IPS-15b (cell line): ENCODE results near the gene CDC42EP2.

Source experiments
- H3K27me3 ChIP-seq: one replicate; pipeline ENCODE4 v1.6.1; 2013; ENCODE audit warnings: low read length; ENCODE audit not compliant: control insufficient read depth, insufficient read depth
- H3K36me3 ChIP-seq: one replicate; pipeline ENCODE4 v1.6.1; 2013; ENCODE audit warnings: low read length; ENCODE audit not compliant: control insufficient read depth, insufficient read depth
- H3K4me1 ChIP-seq: one replicate; pipeline ENCODE4 v1.6.1; 2013; ENCODE audit warnings: mild to moderate bottlenecking, low read length; ENCODE audit not compliant: control insufficient read depth, insufficient read depth
- H3K4me3 ChIP-seq: one replicate; pipeline ENCODE4 v1.5.1; 2013; ENCODE audit warnings: low read depth, low read length
- H3K9ac ChIP-seq: one replicate; pipeline ENCODE4 v1.6.1; 2013; ENCODE audit warnings: low read depth, mild to moderate bottlenecking, low read length
- H3K9me3 ChIP-seq: one replicate; pipeline ENCODE4 v1.6.1; 2013; ENCODE audit warnings: mild to moderate bottlenecking, low read length; ENCODE audit not compliant: control insufficient read depth, insufficient read depth

Gene CDC42EP2

DNA sequence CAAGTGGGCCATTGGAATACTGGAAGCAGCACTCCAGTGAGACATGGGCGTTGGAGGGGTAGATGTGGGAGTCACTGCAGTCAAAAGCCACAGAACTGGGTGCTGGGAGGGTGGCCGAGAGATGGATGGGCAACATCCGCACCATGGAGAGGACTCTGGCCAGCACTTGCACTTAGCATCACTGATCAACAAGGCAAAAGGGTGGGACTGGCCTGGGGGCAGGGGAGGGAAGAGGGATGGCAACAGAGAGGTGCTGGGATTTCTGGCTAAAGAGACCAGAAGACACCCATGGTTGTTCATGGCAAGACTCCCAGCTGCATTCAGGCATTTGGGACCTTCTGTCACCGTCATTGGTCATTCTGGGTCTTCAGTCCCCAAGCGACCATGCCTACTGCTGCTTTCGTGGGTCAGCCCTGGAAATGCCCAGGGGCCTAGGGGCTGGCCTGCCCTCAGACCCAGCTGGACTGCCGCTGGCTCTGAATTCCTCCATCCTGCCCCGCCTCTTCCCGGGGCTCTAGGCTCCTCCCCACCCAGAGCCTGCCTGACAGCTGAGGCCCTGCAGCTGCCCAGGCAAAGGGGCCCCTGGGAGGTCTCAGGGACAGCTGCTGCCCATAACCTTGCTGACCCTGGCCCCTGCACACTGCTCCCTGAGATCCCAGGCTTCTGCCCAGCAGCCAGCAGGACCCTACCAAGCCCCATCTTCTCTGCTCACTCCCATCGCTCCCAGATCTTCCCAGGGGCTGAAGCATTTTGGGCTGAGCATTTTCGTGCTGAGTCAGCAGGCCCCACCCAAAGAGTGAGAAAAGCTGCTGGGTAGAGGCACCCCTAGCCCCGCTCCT is 13.0 kb upstream of the CDC42EP2 start:
- H3K4me3 ChIP-seq, result no peak overlapping the region
- H3K9ac ChIP-seq, result no peak overlapping the region
- H3K36me3 ChIP-seq, result peaks cover 18% of the 10 kb centered on the region
- H3K9me3 ChIP-seq, result no peaks in the 10 kb centered on the region
- peaks cover 3% of the 10 kb centered on the region for H3K4me1 ChIP-seq
- no peaks in the 10 kb centered on the region for H3K27me3 ChIP-seq

DNA sequence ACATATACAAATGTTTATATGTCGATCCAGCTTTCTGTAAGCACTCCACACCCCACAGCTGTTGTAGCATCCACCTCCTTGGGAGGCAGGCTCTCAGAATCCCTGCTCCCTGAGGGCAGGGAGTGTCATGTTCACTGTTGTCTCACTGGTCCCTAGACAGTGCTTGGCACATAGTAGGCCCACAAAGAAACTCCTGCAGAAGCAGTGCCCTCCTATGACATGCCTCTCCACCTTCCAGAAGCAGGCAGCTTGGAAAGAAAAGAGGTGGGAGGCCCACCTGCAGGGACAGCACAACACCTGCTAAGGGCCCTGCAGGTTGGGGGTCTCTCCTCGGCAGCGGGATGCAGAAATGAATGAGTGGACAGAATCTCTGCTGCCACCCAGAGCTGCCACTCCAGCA is 11.1 kb upstream of the CDC42EP2 start:
- Histone ChIP-seq H3K36me3 (peaks cover 11% of the 10 kb centered on the region), H3K4me3 (no peak overlapping the region), H3K4me1 (peaks cover 3% of the 10 kb centered on the region), H3K27me3 (no peaks in the 10 kb centered on the region), H3K9me3 (no peaks in the 10 kb centered on the region), H3K9ac (no peak overlapping the region)

DNA sequence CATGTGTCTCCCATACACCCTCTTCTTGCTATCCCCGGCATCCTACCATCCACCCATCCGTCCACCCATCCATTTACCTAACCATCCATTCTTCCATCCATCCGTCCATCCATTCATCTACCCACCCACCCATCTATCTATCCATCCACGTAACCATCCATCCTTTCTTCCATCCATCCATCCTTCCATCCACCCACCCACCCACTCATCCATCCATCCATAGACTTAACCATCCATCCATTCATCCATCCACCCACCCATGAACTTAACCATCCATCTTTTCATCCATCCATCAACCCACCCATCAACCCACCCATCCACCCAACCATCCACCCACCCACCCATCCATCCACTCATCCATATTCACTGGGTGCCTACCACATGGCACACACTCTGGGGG is 10.6 kb upstream of the CDC42EP2 start:
- Histone ChIP-seq H3K36me3 (peaks cover 8% of the 10 kb centered on the region), H3K9ac (no peak overlapping the region), H3K4me1 (peaks cover 3% of the 10 kb centered on the region), H3K27me3 (no peaks in the 10 kb centered on the region), H3K4me3 (no peak overlapping the region), H3K9me3 (no peaks in the 10 kb centered on the region)

DNA sequence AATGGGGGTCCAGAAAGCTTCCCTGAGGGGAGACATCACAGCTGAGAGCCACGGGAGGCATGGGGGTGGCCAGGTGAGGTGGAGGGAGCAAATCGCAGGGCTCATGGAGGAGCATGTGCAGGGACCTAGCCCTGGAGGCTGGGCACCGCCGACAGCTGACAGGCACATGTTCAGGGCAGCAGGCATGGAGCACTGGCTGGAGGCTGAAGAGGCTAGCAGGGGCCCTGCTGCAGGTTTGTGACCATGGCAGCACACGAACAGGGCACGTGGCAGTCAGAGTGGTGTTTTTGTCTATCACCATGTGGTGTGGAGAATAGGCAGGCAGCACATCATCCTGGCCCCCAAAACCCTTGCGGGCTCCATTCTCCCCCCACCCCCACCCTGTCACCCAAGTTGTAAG is 10.1 kb upstream of the CDC42EP2 start:
- Histone ChIP-seq H3K36me3 (peaks cover 5% of the 10 kb centered on the region), H3K9me3 (no peaks in the 10 kb centered on the region), H3K9ac (no peak overlapping the region), H3K4me3 (no peak overlapping the region), H3K27me3 (no peaks in the 10 kb centered on the region), H3K4me1 (peaks cover 3% of the 10 kb centered on the region)

- Histone ChIP-seq H3K36me3 (peaks cover under 1% of the 10 kb centered on the region), H3K4me3 (no peak overlapping the region), H3K4me1 (peaks cover 6% of the 10 kb centered on the region), H3K27me3 (no peaks in the 10 kb centered on the region), H3K9ac (no peak overlapping the region), H3K9me3 (no peaks in the 10 kb centered on the region)
These were observed 9.0 kb upstream of the CDC42EP2 start for GRCh38 chr11:65305501-65306268.

GRCh38 chr11:65307298-65308229 is 7.1 kb upstream of the CDC42EP2 start:
- H3K9ac ChIP-seq, result no peak overlapping the region
- no peak overlapping the region for H3K4me3 ChIP-seq
- no peaks in the 10 kb centered on the region for H3K36me3 ChIP-seq
- H3K27me3 ChIP-seq, result no peaks in the 10 kb centered on the region
- H3K4me1 ChIP-seq, result peaks cover 2% of the 10 kb centered on the region
- H3K9me3 ChIP-seq, result no peaks in the 10 kb centered on the region

DNA sequence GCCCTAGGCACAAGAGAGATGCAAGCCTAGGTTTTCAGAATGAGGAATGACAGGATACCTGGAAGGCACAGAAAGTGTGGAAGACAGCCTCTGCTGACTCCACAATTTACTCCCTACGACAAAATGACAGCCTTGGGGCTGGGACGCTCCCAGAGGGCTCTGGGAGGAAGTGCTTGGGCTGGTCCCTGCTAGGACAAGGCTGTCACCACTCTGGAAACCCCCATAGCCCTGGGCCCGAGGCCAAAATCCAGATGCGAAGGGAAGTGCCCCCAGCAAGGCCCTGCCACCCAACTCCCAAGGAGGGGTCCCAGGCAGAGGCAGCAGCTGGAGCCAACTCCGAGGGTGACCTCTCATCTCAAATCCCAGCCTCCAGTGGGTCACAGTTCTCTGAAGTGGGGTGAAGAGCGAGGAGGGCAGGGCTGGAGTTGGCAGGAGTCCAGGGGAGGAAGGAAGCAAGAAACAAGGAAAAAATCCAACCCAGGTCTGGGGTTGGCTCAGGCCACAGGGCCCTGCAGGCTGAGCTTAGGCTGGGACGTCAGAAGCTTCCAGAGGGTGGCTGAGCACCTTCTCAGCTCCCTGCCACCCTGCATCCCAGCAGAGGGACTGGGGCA is 6.3 kb upstream of the CDC42EP2 start:
- peaks cover 2% of the 10 kb centered on the region for H3K4me1 ChIP-seq
- peaks cover 4% of the 10 kb centered on the region for H3K27me3 ChIP-seq
- H3K9me3 ChIP-seq, result no peaks in the 10 kb centered on the region
- H3K4me3 ChIP-seq, result no peak overlapping the region
- no peak overlapping the region for H3K9ac ChIP-seq
- H3K36me3 ChIP-seq, result no peaks in the 10 kb centered on the region

- Histone ChIP-seq H3K4me3 (no peak overlapping the region), H3K4me1 (peaks cover 2% of the 10 kb centered on the region), H3K9me3 (no peaks in the 10 kb centered on the region), H3K27me3 (peaks cover 10% of the 10 kb centered on the region), H3K36me3 (no peaks in the 10 kb centered on the region), H3K9ac (no peak overlapping the region)
These were observed 5.7 kb upstream of the CDC42EP2 start for GRCh38 chr11:65309006-65309405.

- no peak overlapping the region for H3K4me3 ChIP-seq
These were observed 4.5 kb upstream of the CDC42EP2 start for GRCh38 chr11:65310215-65310614.

DNA sequence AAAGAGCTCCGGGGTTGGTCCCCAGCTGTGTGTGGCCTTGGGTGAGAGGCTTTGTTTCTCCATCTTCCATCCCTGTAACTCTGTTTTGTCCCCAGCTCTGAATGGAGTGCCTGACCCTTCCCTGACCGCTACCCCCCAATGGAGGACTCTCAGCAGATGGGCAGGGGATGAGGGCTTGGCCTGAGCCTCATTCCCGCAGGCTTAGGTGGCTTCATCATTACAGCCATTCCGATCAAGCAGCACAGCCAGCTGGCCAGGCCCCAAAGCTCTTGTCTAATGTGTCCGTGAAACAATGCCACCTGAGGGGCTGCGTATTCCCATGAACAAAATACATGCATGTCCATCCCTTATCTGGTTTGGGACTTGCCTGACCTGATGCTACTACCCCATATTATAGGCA is 3.9 kb upstream of the CDC42EP2 start:
- no peaks in the 10 kb centered on the region for H3K9me3 ChIP-seq
- H3K4me1 ChIP-seq, result peaks cover 3% of the 10 kb centered on the region
- no peak overlapping the region for H3K4me3 ChIP-seq
- peaks cover 12% of the 10 kb centered on the region for H3K27me3 ChIP-seq
- H3K9ac ChIP-seq, result no peak overlapping the region
- no peaks in the 10 kb centered on the region for H3K36me3 ChIP-seq

More at GRCh38 chr11:65310215-65310614, 4.5 kb upstream of the CDC42EP2 start:
- peaks cover 2% of the 10 kb centered on the region for H3K4me1 ChIP-seq
- H3K9me3 ChIP-seq, result no peaks in the 10 kb centered on the region
- no peak overlapping the region for H3K9ac ChIP-seq
- peaks cover 12% of the 10 kb centered on the region for H3K27me3 ChIP-seq
- H3K36me3 ChIP-seq, result no peaks in the 10 kb centered on the region

- H3K27me3 ChIP-seq, result peaks cover 12% of the 10 kb centered on the region
- H3K4me1 ChIP-seq, result peaks cover 8% of the 10 kb centered on the region
- H3K36me3 ChIP-seq, result no peaks in the 10 kb centered on the region
- no peak overlapping the region for H3K4me3 ChIP-seq
- no peak overlapping the region for H3K9ac ChIP-seq
- H3K9me3 ChIP-seq, result no peaks in the 10 kb centered on the region
These were observed 3.4 kb upstream of the CDC42EP2 start for GRCh38 chr11:65311170-65311678.
